HG02759 (cell line): ENCODE results near the gene CKAP2L.

Experiments
- ATAC-seq: cut with Tn5 transposase; IDR thresholded peaks from one replicate; pipeline ENCODE4 v1.9.1; 2021; ENCODE audit warnings: mild to moderate bottlenecking, moderate library complexity; ENCODE audit not compliant: unreplicated experiment

Gene CKAP2L

GRCh38 chr2:112764071-112765044, at the start of gene CKAP2L:
TSS of gene CKAP2L (minus strand) at chr2:112764609. CDS start at chr2:112764598, 11 bp downstream.
- peak; percentile 97 for ATAC-seq

- no peak for ATAC-seq
Measured at GRCh38 chr2:112813280-112813966, 49.0 kb upstream of the CKAP2L start.

GRCh38 chr2:112812318-112813267, 48.2 kb upstream of the CKAP2L start:
- no peak for ATAC-seq

DNA sequence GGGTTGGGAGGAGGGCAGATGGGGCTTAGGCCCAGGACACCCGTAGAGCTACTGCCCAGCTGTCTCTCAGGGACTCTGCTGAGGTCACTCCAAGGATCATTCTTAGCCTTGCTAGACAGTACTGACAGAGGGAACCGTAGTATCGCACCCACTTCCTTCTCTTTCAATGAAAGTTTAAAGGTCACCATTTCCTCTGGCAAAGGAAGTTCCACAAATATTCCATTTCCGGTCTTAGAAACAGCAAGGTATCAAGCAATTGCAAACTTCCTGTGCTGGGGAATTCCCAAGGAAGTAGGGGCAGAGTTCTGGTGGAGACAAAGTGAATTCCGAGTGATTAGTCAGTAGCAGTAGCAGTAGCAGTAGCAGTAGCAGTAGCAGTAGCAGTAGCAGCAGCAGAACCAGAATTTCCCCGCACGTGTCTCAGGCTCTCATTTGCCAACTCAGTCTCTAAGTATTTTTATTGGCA, 47.5 kb upstream of the CKAP2L start:
- no peak for ATAC-seq

DNA sequence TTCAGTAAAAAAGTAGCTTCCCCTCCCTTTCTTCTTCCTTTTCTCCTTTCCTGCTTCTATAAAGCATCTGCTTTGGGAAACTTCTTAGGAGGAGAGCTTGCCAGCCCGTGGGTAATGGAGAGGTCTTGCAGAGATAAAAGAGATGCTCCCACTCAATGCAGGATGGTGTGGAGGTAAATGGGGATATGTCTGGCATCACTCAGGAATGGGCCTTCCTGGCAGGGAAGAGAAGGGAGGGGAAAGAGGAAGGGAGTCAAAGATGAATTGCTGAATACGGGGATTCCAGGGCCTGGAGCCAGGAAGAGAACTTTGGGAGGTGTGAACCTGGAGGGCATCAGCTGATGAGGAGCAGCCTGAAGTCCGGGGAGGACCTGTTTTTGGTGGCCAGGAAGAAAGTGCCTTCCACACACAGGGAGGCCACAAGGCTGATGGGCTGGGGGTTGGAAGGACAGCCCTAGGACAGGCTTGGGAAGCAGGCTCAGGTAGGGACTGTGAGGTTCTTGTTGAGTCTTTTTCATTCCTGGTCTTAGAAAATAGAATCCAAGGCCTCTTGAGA, 46.9 kb upstream of the CKAP2L start:
- ATAC-seq, result no peak

DNA sequence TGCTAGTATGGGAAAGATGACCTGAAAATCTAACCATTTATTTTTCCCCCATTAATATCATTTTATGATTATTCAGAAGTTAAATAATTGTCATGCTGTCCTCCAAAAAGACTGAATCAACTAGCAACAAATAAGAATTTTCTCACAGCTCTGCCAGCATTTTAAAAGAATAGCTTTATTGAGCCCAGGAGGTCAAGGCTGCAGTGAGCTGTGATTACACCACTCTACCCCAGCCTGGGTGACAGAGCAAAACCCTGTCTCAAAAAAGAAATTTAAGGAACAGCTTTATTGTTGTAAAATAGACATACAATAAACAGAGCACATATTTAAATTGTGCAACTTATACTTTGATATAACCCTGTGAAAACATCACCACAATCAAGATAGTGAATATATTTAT, 44.7 kb upstream of the CKAP2L start:
- ATAC-seq, result no peak

GRCh38 chr2:112807233-112807807, 42.9 kb upstream of the CKAP2L start:
- no peak for ATAC-seq

GRCh38 chr2:112805542-112805941, 41.1 kb upstream of the CKAP2L start:
- peak; percentile 62 for ATAC-seq

GRCh38 chr2:112803691-112804521, 39.5 kb upstream of the CKAP2L start:
- ATAC-seq, result peak; percentile 55

DNA sequence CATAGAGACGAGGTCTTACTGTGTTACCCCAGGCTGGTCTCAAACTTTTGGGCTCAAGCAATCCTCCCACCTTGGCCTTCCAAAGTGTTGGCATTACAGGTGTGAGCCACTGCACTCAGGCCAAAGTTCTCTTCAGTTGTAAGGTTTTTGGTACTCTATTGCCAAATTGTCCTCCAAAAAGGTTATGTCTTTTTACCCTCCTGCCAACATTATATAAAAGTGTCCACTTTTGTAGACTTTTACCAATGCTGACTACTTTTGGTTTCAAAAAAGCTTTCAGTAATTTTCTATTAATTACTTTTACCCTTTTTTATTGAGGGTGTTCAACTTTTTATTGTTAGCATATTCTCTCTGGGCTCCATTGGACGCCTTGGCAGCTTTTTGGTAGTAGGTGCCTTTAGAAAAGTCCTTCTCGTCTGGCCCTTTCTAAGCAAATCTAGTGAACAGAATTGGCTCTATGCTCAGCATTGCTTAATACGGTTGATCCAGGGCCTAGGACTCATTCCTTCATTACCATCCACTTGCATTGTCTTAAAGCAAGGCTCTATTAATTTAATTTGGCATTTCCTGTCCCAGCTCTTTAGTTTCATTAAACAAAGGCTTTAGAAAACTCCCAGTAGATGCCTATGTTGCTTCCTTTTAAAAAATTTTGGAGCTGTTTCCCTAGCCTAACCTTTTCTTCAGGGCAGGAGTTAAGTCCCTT, 36.6 kb upstream of the CKAP2L start:
- no peak for ATAC-seq

DNA sequence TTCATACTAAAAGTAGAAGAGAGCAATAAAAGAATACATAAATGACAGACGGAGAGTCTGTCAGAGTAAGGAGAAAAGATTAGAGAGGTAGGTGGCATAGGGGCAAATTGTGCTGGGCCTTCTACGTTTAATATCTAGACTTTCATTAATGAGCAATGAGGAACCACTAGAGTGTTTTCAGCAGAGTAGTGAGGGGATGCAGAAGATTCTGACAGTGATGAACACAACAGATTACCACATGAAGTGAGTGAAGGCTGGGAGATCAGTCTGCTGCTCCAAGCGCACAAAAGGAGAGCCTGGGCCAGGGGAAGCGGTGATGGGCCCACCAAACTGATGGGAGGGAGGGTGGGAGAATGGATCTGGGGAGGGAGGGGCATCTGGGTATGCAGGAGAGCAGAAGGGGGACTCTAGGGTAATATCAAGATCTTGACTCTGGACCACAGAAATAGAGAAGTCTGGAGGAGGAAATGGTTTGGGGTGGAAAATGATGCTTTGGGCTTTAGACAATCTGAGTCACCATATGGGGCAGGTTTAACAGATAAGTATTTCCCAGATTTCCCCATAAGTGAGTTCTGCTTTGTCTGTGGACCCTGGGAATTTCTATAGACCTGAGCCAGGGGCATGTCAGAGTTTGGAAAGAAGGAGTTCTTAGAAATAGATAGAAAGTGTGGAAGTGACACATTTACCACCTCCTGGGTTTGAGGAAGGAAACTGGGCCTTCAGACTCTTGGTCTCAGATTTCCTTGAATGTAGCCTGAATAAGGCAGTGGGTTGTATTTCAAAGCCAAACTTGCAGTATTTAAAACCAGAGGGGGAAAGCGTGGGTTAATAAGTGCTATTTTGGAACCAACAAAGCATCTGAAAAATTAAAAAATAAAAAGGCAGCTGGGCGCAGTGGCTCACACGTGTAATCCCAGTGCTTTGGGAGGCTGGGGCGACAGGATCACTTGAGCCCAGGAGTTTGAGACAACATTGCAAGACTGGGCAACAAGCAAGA, 34.9 kb upstream of the CKAP2L start:
- no peak for ATAC-seq

DNA sequence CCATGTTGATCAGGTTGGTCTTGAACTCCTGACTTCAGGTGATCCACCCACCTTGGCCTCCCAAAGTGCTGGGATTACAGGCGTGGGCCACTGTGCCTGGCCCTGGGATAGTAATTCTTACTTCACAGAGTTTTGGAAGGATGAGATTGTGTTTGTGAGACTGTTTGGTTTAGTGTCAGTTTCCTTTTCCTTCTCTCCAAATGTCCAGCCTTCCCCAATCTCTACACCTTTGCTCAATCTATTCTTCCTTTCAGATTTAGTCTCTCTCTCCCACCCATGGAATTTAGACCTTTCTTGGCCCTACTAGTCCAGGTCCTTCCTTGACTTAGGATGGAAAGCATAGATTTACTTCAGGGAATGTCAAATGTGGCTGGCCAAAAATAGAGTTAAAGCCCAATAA, 32.1 kb upstream of the CKAP2L start:
- no peak for ATAC-seq

- no peak for ATAC-seq
Measured at GRCh38 chr2:112795774-112796173, 31.4 kb upstream of the CKAP2L start.

DNA sequence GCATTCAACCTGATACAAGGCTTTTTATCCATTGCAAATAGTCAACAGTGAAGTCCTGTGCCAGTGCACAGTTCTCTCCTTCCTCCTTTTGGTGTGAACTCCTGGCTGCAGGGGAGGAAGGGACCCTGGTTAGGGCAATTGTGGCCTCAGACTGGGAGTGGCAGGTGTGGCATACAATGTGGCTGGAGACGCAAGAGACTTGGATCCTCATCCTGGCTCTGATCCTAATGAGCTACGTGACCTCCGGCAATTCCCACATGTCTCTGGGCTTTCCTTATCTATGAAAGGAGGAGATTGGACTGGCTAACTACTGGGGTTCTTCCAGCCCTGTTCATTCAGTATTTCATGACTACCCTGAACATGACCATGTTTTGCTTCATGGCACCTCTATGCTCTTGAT, 30.4 kb upstream of the CKAP2L start:
- ATAC-seq, result no peak

- peak; percentile 63 for ATAC-seq
Measured at GRCh38 chr2:112794131-112794733, 29.8 kb upstream of the CKAP2L start.

GRCh38 chr2:112793449-112793978, 29.1 kb upstream of the CKAP2L start:
- no peak for ATAC-seq

GRCh38 chr2:112792419-112792818, 28.0 kb upstream of the CKAP2L start:
- no peak for ATAC-seq
